ENCODE data around the gene NR4A3. TPM values are rescaled to one million over a fixed set of nuclear protein-coding genes. Genes with fewer than 3 reads are reported as not detected.

NR4A3 gene
- total and polyA plus RNA-seq, 2 of the 13 experiments (the other 11 are each of a cell fraction or from before 2014, with no cell fraction given), result 0.02 to 0.09 TPM

DNA sequence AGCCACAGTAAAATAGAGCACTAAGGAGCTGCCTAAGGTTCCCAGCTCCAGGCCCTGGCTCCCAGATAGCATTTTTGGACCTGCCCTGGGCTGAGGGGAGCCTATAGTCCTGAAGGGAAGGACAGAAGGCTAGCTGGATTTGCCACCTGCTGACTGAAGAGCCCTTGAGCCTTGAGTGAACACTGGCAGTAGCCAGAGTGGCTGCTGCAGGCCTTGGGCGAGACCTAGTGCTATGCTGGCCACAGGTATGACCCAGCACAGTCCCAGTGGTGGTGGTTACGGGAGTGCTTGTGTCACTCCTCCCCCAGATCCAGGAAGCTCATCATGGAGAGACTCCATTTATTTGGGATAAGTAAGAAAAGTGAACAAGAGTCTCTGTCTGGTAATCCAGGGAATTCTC, 74.4 kb downstream of the NR4A3 start:
- POLR2A ChIA-PET, result no interaction called here

More for the DNA sequence above, 74.4 kb downstream of the NR4A3 start:
- Histone ChIP-seq H3K9ac (ENCODE audit: insufficient read depth, low read depth, low read length) (no peak overlapping the region), H3K4me1 (ENCODE audit: insufficient read depth, low read length) (0 out of 2 replicates have a peak, but pooled peaks cover 5% of the 10 kb centered on the region), H3K4me2 (ENCODE audit: low read depth, low read length) (no peak overlapping the region), H3K79me2 (ENCODE audit: insufficient read depth, low read length) (no peaks in the 10 kb centered on the region), H4K20me1 (ENCODE audit: insufficient read depth, low read length) (no peaks in the 10 kb centered on the region), H3K36me3 (replicated peaks in 1 of 2; ENCODE audit: control insufficient read depth in 1 of 2, insufficient read depth in 2 of 2, low read length in 2 of 2) (no peaks in the 10 kb centered on the region), H2AFZ (ENCODE audit: low read length) (no peak overlapping the region), H3K4me3 (replicated peaks in 1 of 3; ENCODE audit: insufficient read depth in 1 of 3, low read depth in 2 of 3, low read length in 3 of 3) (no peak overlapping the region), H3K27me3 (ENCODE audit: control insufficient read depth in 1 of 2, insufficient read depth in 2 of 2, low read length in 2 of 2) (0 out of 5 replicates have a peak, but pooled peaks cover 0 to 3% of the 10 kb centered on the region in 2 experiments), H3K27ac (ENCODE audit: extremely low read length, insufficient read depth, low read length) (no peak overlapping the region), H3K9me3 (ENCODE audit: low read length) (no peaks in the 10 kb centered on the region)
- WGBS (ENCODE audit: low lambda C conversion rate), result 70% methylated on average over 2 of the region's 2 CpGs
- no peak for DNase-seq (ENCODE audit: low spot score)
- TF ChIP-seq ZFP90 (CRISPR knock-in tag; IDR thresholded peaks at IDR 0.05; ENCODE audit: borderline replicate concordance) (no peak), ZNF556 (CRISPR knock-in tag; IDR thresholded peaks at IDR 0.05; ENCODE audit: borderline replicate concordance) (no peak), HDAC2 (CRISPR knock-in tag; IDR thresholded peaks at IDR 0.05) (no peak), ZNF841 (CRISPR knock-in tag; IDR thresholded peaks at IDR 0.05; ENCODE audit: borderline replicate concordance) (no peak), ISL2 (CRISPR knock-in tag; IDR thresholded peaks at IDR 0.05) (no peak), PHF20 (CRISPR knock-in tag; IDR thresholded peaks at IDR 0.05) (no peak)
- TF ChIP-seq, protein P1, sequence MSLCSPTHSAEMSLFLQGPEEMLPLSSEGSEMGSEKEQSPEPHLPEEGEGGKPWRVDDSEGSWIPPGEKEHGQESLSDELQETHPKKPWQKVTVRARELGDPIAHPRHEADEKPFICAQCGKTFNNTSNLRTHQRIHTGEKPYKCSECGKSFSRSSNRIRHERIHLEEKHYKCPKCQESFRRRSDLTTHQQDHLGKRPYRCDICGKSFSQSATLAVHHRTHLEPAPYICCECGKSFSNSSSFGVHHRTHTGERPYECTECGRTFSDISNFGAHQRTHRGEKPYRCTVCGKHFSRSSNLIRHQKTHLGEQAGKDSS (CRISPR knock-in tag; IDR thresholded peaks at IDR 0.05; ENCODE audit: borderline replicate concordance, low read depth), result no peak
- TF ChIP-seq, protein P2, sequence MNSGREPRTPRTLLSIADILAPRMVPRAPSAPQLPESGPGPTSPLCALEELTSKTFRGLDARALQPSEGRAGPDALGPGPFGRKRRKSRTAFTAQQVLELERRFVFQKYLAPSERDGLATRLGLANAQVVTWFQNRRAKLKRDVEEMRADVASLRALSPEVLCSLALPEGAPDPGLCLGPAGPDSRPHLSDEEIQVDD (CRISPR knock-in tag; IDR thresholded peaks at IDR 0.05; ENCODE audit: borderline replicate concordance), result no peak
- TF ChIP-seq, protein P3, sequence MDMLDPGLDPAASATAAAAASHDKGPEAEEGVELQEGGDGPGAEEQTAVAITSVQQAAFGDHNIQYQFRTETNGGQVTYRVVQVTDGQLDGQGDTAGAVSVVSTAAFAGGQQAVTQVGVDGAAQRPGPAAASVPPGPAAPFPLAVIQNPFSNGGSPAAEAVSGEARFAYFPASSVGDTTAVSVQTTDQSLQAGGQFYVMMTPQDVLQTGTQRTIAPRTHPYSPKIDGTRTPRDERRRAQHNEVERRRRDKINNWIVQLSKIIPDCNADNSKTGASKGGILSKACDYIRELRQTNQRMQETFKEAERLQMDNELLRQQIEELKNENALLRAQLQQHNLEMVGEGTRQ (IDR thresholded peaks at IDR 0.05; ENCODE audit: low read depth, low read length), result no peak
- TF ChIP-seq, protein P3 (CRISPR knock-in tag; IDR thresholded peaks at IDR 0.05; ENCODE audit: borderline replicate concordance), result no peak
- no peak for FAIRE-seq
- in situ Hi-C loops (cut with HindIII; ENCODE audit: extremely low pct_ligation_motif_present, low pct_unique_long_range_greater_than_20kb), result no loop called here
- CTCF ChIA-PET (ENCODE audit: low intra/inter-chr PET ratio, low total read pairs), result no interaction called here
- BruUV-seq (replicated peaks), result no TSS peak
- intact Hi-C loops (cut with micrococcal nuclease; ENCODE audit: unreplicated experiment), result no loop called here
- no peak for ATAC-seq

All from HepG2 (cell line).